WERI-Rb-1 (cell line): Measurements from ENCODE around the gene PARVA.
A peak's percentile ranks its signal among the peaks of the same experiment; 100 is the strongest.
"Not testable (repeated sequence)": the region's sequence is repeated elsewhere in the genome, so short reads cannot be mapped to it uniquely, and the experiment has no call there.

Experiments
- DNase-seq: peaks from one replicate; pipeline ENCODE4 v3.0.0-alpha.2; 2020
- H3K27ac ChIP-seq: fragments of 250-450 bp; sonication (Bioruptor Pico); 2 replicates; pipeline ENCODE4 v1.5.1; 2020; ENCODE audit warnings: mild to moderate bottlenecking, moderate library complexity
- H3K27me3 ChIP-seq: fragments of 250-450 bp; sonication (Bioruptor Pico); 2 replicates; pipeline ENCODE4 v1.5.1; 2021; ENCODE audit warnings: mild to moderate bottlenecking, low read depth, moderate library complexity; ENCODE audit not compliant: insufficient read depth, severe bottlenecking
- H3K36me3 ChIP-seq: fragments of 250-450 bp; sonication (Bioruptor Pico); 2 replicates; pipeline ENCODE4 v1.5.1; 2020; ENCODE audit warnings: mild to moderate bottlenecking, moderate library complexity
- H3K4me3 ChIP-seq: 2 replicates; pipeline ENCODE4 v1.5.1; 2011; ENCODE audit warnings: low read depth, mild to moderate bottlenecking, control low read depth, low read length
- H3K9me3 ChIP-seq: fragments of 250-450 bp; sonication (Bioruptor Pico); 2 replicates; pipeline ENCODE4 v1.5.1; 2021; ENCODE audit warnings: mild to moderate bottlenecking, moderate library complexity; ENCODE audit not compliant: severe bottlenecking
- CTCF ChIP-seq: IDR thresholded peaks from 2 replicates; pipeline ENCODE4 v1.5.1; 2011; ENCODE audit warnings: low read depth, mild to moderate bottlenecking, control low read depth, inconsistent platforms, low read length

PARVA gene

GRCh38 chr11:12520054-12520453 lies 142.7 kb downstream of the PARVA start:
- H3K27ac ChIP-seq, result no peak overlapping the region
- no peak for DNase-seq
- no peaks in the 10 kb centered on the region for H3K27me3 ChIP-seq
- no peak overlapping the region for H3K4me3 ChIP-seq
- no peaks in the 10 kb centered on the region for H3K9me3 ChIP-seq
- TF ChIP-seq CTCF, result no peak
- H3K36me3 ChIP-seq, result no peaks in the 10 kb centered on the region

GRCh38 chr11:12520576-12520975 lies 143.2 kb downstream of the PARVA start:
- H3K36me3 ChIP-seq, H3K27me3 ChIP-seq, DNase-seq, H3K27ac ChIP-seq, H3K9me3 ChIP-seq, H3K4me3 ChIP-seq: not testable (repeated sequence)

GRCh38 chr11:12523180-12523924 lies 146.0 kb downstream of the PARVA start:
- Histone ChIP-seq H3K27me3 (no peaks in the 10 kb centered on the region), H3K27ac (no peak overlapping the region), H3K9me3 (no peaks in the 10 kb centered on the region), H3K36me3 (no peaks in the 10 kb centered on the region), H3K4me3 (no peak overlapping the region)
- TF ChIP-seq CTCF, result 0 out of 2 replicates have a peak, but pooled peaks have one; percentile 10
- DNase-seq, result no peak

DNA sequence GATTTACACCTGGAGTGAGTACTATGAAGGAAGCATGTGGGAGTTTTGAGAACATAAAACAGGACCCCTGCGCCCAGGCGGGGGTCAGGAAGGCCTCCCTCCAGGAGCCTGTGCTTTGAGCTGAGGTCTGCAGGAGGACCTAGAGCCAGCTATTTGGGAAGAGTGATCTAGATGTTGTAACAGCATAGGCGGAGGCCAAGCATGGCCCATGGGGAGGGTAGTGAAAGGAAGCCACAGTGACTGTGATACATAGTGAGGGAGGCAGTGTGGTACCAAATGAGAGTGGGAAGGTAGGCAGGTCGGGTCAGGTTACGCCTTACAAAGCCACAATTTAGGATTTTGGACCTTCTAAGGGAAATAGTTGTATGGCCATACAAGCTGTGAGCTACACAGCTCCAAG lies 147.5 kb downstream of the PARVA start:
- no peaks in the 10 kb centered on the region for H3K27me3 ChIP-seq
- no peaks in the 10 kb centered on the region for H3K9me3 ChIP-seq
- no peak for DNase-seq
- no peak overlapping the region for H3K27ac ChIP-seq
- H3K36me3 ChIP-seq, result no peaks in the 10 kb centered on the region
- H3K4me3 ChIP-seq, result no peak overlapping the region
- no peak for TF ChIP-seq CTCF

DNA sequence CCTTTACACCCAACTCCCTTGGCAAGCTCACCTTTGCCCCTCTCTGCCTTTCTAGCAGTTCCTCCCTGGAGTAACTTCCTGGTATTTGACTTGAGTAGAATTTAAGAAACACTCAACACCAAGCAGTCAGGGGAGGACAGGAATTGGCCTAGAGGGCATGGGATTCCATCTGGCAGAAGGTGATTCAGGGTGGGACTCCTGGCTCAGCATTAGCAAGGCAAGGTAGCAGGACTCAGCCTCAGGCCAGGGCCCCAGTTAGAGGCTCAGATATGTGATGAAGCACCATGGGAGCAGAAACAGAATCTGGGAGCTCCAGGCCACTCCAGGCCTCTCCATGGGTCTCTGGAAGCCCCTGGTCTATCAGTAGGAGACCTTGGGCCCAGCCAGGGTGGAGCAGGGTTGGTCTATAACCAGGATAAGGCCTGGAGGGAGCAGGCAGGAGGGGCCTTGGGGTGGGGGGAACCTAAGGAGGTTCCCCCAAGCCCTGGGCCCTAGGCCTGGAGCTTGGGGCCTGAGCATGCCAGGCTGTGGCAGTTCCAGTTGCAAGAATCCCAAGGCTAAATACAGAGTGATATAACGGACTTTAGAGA lies 148.2 kb downstream of the PARVA start:
- Histone ChIP-seq H3K36me3 (no peaks in the 10 kb centered on the region), H3K4me3 (no peak overlapping the region), H3K9me3 (no peaks in the 10 kb centered on the region), H3K27ac (no peak overlapping the region), H3K27me3 (no peaks in the 10 kb centered on the region)
- TF ChIP-seq CTCF, result no peak
- DNase-seq, result no peak

GRCh38 chr11:12526789-12527188 lies 149.4 kb downstream of the PARVA start:
- DNase-seq, result no peak
- H3K27me3 ChIP-seq, result no peaks in the 10 kb centered on the region
- TF ChIP-seq CTCF, result no peak
- H3K36me3 ChIP-seq, result no peaks in the 10 kb centered on the region
- H3K27ac ChIP-seq, result no peak overlapping the region
- no peaks in the 10 kb centered on the region for H3K9me3 ChIP-seq
- no peak overlapping the region for H3K4me3 ChIP-seq
